Stimulated activated CD4-positive, alpha-beta T cell treated with anti-CD3 and anti-CD28 coated beads, Interleukin-2, amount 100 ng/mL, for 24 hours (primary cell): ENCODE data around the gene BCL11A.

Experiments used
- DNase-seq, 2 donors: peaks; one replicate each; pipeline ENCODE4 v3.0.0-alpha.2; 2020

Gene BCL11A

DNA sequence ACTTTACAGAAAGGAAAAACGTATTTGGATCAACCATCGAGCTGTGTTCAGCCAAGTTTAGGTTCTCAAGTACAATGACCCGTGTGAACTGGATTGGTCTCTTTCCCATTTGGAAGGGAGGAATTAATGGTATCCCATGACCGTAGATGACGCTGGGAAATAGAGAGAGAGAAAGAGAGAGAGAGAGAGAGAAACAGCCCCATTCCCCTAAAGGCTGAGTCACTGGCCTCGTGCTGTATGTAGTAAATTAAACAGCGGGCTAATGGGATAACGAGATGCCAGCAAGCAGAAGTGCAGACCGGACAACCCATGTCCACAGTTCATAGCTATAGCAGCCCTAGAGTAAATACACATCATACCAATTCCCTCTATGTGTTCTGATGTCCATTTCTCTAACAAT is 99.6 kb downstream of the BCL11A start:
- no peak for DNase-seq

DNA sequence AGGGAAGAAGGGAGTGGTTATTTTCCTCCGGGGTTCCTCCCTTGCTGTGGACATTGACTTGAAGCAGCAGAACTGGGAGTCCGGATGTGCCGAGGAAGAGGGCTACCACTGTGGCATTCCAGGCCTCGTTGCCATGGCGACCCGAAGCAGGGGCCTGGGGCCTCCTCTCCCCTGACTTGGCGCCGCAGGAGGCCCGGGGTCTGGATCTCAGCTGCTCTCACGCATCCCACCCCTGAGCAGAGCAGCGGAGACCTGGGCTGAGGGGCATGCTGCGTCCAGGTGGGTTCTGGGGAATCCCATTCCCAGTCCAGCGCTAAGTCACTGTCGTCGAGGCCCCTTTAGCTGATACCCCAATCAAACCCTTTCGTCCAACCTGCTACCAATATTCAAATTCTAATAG is 100.2 kb downstream of the BCL11A start:
- no peak for DNase-seq

DNA sequence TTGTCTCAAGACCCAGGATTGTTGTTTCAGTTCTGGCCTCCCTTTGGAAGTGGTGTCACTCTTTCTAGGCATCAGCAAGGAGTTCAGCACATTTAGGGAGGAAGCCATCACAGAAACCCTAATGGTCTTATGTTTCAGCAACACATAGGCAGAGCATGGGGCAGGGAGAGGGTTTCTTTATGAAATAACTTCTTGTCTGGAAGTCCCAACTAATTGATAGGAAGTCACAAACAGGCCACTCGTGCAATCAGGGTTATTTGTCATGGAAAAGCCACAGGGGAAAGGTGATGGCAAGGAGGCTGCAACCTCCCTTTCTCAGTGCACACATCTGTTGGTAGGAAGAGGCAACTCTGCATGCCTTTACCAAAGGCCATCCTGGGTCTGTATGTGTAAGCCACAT is 103.0 kb downstream of the BCL11A start:
- DNase-seq: no peak

DNA sequence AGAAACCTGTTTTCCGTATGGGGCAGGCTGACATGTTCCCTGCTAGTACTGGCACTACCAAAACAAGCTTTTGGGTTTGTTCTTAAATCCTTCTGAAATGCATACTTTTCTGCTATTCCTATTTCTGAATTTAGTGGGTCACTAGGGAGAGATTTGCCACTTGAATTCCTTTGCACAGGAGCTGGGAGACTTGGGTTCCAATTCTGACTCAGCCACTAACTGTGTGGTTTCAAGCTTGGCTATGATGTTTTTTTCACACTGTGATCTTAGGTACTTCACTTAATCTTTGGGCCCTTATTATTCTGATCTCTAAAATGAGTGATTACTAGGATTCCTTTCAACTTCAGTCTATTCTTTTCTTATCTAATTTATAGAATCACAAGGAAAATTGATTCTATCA is 105.5 kb downstream of the BCL11A start:
- no peak for DNase-seq

DNA sequence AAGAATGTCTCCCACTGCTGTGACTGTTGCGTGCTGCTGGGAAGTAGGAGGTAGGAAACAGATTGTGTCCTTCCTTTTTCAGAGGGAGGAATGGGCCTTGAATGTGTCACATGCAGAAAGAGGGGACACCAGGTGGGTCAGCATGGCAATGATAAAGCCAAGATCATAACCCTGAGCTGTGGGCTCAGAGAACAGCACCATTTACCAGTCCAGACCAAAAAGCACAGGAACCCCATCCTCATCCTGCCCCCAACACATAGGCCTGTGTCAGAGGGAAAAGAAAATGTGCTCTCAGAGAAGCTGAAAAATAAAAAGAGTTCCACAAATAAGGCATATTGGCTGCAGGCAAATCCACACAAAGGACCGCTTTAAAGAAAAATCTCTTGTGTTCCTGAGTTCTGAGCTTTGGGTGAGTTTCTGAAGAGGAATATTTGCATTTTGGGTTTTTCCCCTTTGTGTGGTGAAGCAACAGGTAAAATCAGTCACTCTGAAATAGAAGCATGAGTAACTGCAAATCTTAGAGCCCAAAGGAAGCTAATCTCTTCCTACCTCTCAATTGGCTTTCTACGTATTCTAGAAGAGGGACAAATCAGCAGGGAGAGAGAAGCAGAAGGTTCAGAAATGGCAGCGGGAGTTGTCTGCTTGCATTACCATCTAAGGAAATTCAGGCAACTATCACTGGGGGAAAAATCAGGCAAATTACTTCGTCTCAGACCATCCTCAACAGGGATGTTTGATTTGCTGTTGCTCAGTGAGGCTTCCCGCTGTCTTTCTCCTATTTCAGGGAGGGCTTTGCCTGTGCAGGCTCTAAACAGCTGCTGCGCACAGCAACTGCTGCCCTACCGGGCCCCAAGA is 106.8 kb downstream of the BCL11A start:
- no peak for DNase-seq

DNA sequence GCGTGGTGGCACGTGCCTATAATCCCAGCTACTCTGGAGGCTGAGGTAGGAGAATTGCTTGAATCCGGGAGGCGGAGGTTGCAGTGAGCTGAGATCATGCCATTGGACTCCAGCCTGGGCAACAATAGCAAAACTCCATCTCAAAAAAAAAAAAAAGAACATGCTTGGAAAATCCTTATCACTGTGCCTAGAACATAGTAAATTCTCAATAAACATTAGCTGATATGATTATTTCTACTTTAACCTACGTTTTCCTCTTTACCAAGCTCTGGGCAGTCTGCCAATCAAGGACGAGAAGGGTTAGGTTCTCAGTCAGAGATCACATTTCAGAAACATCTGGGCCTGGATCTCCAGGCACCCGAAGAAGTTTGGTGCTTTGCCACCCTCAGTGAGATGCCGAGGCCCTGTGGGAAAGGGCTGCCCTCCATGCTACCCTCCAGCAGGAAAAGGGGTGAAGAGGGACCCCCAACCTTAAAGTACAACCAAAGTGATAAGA is 107.7 kb downstream of the BCL11A start:
- DNase-seq: no peak

DNA sequence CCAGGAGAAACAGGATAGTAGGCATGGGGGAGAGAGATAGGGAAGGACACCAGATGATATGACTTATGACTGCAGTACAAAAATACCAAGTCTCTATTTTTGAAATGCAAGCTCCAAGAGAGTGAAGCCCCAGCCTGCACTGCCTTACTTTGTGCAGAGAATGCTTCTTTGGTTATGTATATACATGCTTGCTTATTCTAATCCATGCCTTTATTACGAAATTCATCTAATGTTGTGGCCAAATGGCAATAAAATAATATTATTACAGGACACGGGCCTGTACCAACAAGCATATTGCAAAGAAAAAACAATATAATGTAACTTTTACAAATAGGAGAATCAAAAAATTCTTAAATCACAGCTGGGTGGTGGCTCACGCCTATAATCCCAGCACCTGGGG is 110.8 kb downstream of the BCL11A start:
- no peak for DNase-seq

DNA sequence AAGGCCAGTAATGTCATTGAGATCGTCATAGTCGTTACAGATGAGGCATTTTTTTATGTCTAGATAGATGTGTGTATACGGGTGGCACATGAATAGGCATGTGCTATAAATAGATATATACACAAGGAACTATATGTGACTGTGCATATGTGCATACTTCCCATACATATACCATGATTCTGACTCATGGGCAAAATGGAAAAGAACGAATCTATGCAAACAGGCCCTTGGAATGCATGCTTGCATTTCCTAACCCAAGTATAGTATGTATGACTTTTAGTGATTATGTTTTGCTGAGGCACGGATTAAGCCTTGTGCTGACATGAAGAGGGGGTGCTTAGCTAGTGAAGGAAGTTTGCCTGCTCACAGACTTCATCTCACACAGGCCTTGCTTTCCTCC is 111.7 kb downstream of the BCL11A start:
- DNase-seq: no peak

DNA sequence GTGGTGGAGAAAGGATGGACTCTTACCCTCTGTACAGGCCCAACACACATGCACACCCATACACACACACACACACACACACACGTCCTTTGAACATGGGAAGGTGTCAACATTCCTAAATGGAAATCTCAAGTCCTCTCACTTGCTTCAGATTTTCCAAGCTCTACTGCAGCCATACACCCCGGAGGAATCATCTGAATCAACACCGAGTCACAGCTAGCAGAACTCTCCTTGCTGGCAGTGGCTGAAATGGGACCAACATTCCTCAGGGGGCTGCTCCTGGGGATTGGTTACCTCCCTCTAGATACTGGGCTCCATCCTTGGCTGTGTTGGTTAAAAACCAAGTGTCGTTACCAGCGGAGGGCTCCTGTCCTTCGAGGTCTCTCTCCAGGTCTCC is 112.7 kb downstream of the BCL11A start:
- DNase-seq: no peak

DNA sequence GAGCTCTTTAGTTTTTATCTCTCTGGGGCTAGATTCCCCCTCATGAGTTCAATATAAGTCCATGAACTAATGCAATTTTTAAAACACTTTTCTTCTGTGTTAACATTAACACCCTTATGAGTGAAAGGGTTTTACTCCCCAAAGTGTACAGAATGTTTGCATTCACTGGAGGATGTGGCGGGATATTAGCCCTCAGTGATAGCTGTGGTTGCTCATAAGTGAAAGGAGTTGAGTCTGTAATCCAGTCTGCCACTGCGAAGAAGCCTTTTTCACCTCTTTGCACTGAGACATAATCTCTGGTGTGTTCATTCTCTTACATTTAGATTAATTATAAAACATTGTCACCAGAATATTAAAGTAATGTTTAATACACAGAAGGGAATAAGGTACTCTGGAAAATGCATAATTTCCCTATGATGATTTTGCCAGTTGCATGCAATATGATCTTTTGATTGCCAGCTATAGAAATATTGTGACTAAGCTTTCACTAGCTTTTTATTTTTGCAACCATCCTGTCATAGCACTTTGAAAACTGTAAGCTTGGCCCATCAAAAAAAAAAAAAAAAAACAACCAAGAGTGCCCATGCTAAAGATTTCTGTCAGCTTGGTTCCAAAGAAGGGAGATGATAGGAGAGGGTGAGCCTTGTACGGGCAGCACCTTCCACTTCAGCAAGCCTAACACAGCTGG is 113.2 kb downstream of the BCL11A start:
- DNase-seq: no peak

DNA sequence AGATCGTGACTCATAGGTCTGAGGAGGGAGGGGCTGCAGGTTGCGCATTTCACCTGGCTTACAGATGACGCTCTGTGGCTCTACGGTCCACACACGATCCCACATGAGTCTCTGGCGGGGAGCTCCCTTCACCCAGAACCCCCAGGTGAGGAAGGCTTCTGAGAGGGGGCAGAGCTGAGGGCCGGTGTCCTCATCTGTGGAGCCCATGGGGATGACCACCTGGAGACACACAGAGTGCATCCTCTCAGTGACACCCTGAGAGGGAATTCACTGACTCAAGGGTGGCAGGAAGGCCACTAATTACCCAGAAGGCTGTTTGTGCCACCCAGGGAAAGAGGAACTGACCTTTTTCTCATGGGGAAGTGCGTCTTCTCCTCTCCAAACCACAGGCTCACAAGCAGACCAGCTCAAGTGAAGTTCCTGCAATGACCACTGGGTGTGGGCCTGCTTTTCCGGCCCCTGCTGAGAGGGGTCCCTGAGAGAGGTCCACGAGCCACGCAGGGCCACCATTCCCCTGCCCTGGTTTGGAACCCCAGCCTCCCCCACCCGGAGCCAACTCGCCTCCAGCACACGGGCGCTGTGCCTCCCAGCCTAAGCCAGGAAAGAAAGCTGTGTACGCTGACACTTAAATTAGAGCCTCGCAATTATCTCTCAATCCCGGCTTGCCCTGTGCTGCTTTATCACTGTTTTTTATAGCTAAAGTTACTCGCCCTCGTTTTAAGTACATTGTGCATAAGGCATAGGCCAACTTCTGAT is 114.1 kb downstream of the BCL11A start:
- DNase-seq: no peak

DNA sequence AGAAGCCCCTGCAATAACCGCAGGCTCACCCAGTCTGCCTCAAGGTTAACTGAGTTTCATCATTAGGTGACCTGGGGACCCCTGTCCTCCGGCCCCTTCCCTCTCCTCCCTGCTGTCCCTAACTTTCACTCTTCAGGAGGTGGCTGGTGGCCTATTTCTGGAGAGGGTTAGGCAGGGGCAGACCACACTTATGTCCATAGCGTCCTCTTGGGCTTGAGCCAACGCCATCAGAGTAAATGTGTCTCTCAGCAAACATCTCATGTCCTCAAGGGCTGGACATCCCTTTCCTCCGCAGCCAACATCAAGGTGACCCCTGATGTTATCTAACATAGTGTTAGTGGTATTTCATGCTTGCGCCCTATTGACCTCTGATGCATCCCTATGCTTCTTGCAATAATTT is 114.8 kb downstream of the BCL11A start:
- no peak for DNase-seq

DNA sequence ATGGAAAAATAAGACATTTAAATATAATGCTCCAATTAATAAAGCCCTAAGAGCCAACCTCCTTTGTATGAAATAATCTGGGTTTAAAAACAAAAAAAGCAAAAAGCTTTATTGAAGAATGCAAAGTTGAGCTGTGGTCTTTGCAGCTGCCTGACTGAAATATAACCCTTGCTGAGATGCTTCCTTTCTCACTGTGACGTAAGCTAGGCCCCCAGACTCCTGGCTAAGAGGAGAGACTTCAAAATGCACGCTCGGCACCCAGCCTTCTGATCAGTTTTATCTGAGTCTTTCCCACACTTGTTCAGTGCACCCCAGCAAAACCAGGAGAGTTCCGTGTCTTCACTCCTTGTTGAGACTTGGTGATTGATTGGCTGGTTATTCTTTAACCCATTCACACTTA is 115.3 kb downstream of the BCL11A start:
- no peak for DNase-seq

DNA sequence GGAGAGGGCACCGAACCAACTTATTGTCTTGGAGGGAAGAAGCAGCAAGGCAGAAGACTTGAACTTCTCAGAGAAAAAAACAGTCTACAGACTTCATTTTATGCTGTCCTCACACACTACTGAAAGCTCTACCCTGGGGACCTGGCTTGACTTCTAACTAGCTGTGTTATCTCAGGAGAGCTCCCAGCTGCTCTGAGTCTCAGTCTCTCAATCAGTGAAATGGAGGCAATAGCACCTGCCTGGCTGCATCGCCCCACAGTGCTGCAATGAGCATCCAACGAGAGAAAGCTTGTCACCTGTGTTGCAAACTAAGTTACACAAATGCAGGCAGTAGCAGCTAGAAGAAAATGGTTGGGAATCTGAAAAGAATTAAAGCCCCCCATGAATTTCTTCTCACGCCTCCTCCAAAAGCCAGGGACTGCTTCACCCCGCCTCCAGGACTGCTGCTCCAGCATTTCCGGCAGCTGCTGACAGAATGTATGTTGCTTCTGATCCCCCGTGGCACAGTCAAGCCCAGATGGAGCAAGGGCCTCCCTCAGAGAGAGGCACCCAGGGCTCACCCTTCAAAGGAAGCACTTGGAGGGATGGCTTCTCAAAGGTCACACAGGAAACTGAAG is 116.3 kb downstream of the BCL11A start:
- DNase-seq: no peak

DNA sequence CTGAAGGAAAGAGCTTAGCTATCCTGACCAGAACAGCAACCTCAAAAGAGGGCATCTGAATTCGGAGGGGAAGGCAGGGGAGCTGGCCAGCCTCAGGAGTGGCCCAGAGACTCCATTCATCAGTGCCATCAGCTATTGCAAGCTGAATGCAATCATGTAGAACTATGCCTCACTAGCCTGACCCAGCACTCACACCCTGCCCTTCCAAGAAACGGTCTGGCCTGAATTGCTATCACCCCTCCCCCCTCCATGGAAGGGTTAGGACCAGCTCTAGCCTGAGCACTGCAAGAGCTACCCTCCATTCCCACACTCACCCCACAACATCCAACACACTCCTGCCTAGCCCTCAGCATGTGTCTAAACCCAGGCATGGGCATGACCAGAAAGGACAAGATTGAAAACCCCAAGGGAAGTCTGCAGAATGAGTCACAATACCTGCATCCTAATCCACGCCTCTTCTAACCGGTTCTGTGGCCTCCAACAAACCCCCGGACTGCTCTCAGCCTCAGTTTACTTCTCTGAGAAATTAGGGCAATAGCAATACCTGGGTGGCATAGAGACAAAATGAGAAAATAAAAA is 120.3 kb downstream of the BCL11A start:
- DNase-seq: no peak

DNA sequence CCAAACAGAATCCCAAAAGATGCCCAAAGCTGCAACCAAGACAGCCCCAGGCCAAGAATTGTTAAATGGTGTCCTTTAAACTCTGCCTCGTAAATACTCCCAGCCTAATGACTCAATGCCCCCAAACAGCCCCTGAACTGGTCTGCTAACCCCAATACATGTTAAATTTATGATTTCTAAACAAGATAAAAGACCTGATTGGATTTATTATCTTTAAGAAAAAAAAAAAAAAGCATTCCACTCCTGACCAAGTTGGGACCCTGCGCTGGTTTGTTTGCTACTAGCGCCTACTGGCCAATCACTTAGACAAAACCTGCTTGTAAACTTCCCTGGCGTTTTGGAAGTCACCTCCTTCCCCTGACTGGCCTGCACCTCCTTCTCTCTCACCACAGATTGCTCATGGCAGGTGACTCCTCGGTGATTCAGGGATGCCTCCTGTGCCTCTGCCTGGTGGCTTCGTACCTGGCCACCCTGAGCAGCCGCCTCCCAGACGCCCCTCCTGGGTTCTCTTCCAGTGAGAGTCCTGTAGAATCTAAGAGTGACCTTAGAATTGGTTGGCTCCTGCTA is 121.3 kb downstream of the BCL11A start:
- DNase-seq: no peak

DNA sequence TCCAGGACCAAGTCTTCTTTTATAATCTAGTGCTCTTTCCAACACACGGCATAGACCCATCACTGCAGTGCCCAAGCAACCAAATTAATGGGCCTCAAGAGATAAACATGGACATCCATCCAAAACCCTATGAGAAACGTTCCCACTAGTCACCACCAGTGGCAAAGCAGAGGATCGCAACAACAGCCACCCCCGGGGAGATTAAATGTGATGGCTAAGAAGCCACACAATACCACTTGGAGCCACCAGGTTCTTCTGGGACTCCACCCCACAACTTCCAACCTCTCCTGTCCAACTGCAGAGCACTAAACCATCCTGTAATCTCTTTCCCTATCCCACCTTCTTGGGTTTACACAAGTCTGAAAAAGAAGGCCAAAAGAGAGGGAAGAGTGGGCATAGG is 123.8 kb downstream of the BCL11A start:
- no peak for DNase-seq

DNA sequence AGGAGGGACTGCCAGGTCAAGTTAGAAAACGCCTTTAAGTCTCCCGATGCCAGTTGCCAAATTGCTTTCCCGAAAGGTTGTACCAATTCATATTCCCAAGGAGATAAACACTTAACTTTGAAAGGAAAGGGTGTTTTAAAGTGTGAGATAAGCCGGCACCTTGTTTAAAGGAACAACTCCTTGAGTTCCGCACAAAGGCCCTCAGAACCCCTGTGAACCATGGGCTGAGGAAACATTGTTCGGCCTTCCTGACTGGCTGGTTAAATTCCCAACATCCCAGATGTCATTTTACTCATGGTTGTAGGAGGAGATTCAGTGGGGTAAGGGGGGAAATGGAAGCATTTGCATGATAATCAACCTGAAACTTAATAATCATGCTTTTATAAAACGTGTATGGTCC is 126.6 kb downstream of the BCL11A start:
- no peak for DNase-seq

DNA sequence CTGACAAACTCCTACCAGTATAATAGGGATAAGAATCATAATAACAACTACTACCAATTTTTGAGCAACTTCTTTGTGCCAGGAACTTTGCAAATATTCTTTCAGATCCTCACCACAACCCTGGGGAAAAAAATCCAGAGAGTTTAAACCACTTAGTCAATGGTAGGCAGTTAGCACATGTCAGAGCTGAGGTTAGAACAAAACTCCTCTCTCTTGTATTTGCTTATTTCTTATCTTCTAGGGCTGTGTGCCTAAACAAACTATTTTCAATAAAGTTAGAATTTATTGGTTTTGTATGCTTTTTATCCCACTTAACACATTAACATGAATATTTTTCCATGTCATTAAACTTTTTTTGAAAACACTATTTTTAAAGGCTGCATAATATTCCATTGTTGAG is 127.1 kb downstream of the BCL11A start:
- no peak for DNase-seq

DNA sequence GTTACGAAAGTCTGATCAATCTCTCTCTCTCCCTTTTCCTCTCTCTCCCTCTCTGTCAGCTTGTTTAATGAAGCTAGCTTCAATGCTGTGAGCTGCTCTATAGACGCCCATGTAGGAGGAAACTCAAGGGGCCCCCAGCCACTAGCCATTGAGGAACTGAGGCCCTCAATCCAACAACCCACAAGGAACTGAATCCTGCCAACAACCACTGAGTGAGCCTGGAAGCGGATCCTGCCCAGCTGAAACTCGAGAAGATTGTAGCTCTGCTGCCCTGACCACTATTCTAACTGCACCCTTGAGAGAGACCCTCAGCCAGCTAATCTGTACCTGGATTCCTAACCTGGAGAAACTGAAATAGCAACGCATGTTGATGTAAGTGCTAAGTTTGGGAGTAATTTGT is 129.2 kb downstream of the BCL11A start:
- no peak for DNase-seq

DNA sequence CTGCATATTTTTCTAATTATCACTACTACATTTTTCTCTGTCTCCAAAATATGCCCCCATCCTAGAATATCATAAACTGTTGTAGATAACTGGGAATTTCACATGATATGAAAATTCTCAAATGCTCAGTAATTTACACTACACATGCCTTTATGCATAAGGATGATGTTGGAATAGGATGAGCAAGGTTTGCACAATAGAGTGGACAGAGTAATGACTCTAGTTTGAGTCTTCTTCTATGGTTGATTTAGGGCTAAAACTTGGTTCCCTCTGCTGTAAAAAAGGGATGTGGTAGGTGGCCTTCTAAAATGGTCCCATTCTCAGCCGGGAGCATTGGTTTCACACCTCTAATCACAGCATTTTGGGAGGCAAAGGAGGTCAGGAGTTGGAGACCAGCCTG is 129.9 kb downstream of the BCL11A start:
- no peak for DNase-seq

DNA sequence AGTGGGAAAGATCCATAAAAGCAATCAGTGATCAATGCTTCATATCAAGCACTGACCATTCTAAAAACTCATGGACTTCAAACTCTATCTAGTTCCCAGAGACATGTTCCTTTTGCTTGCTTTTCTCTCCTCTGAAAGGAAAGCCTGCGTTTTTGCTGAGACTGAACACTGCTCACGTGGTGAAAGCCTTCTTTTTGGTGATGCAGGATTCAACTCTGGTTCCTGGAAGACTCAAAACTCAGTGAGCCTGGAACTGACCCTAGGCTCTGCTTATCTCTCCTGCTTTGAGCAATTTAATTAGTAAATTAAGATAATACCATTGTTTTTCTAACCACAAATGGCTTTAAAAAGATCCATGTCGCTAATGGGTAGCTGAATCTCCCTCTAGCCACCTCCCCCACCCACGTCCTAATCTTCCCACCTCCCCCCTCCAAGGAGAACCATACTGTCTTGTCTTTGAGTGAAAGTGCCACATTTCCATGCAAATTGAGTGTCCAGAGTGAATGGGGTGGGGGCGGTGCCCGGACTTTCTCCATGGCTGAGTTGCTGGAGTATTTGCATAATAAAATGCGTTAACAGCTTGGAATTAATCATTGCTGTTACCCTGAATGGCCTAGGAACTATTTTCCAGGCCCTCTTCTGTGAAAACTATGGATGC is 130.5 kb downstream of the BCL11A start:
- no peak for DNase-seq
